CD4-positive, alpha-beta memory T cell (primary cell): Measurements from ENCODE around the gene TMEM40. TPM values are rescaled to one million over a fixed set of nuclear protein-coding genes. Genes with fewer than 3 reads are reported as not detected.

Experiments
- CTCF ChIA-PET: fragments of 350-600 bp; sonication (Branson Sonifier 250); formaldehyde crosslinking; loops from one replicate; lab custom pipeline; 2021; ENCODE audit warnings: inconsistent platforms; ENCODE audit not compliant: partially characterized antibody; lab: Charles Lee
- POLR2A ChIA-PET: fragments of 350-600 bp; sonication (Branson Sonifier 250); formaldehyde crosslinking; loops from one replicate; lab custom pipeline; 2021; ENCODE audit not compliant: partially characterized antibody; lab: Charles Lee
- DNase-seq, 5 donors: peaks; one replicate each; pipeline versions ENCODE4 v3.0.0 to v3.0.0-alpha.2; 2020 to 2022; ENCODE audit warnings: mixed read lengths in 1 of 5
- H3K27ac ChIP-seq: one replicate; pipeline ENCODE4 v1.7.0; 2013; ENCODE audit warnings: low read depth, low read length
- H3K27me3 ChIP-seq: 2 replicates; pipeline ENCODE4 v1.7.0; 2013; ENCODE audit warnings: mild to moderate bottlenecking, low read length, moderate library complexity; ENCODE audit not compliant: insufficient read depth
- H3K36me3 ChIP-seq: 2 replicates; pipeline ENCODE4 v1.7.0; 2013; ENCODE audit warnings: mild to moderate bottlenecking, low read length, moderate library complexity; ENCODE audit not compliant: insufficient read depth
- H3K4me1 ChIP-seq: 2 replicates; pipeline ENCODE4 v1.7.0; 2013; ENCODE audit warnings: mild to moderate bottlenecking, low read length, moderate library complexity; ENCODE audit not compliant: insufficient read depth
- H3K4me3 ChIP-seq, 2 donors: one replicate each; pipeline ENCODE4 v1.7.0; 2013; ENCODE audit warnings: low read length in 2 of 2, mild to moderate bottlenecking in 1 of 2
- H3K9me3 ChIP-seq, 2 donors: one replicate each; pipeline ENCODE4 v1.7.0; 2013; ENCODE audit warnings: low read length in 2 of 2, control low read depth in 1 of 2; ENCODE audit not compliant: control insufficient read depth in 1 of 2
- H3K27ac Mint-ChIP-seq, 7 donors: one replicate each; pipeline ENCODE4 v1.8.0; 2020 to 2021; ENCODE audit warnings: mixed read lengths in 7 of 7, mild to moderate bottlenecking in 6 of 7, inconsistent platforms in 3 of 7, moderate library complexity in 3 of 7
- H3K27me3 Mint-ChIP-seq, 2 donors: one replicate each; pipeline ENCODE4 v1.8.0; 2020 to 2021; ENCODE audit warnings: mixed read lengths in 2 of 2
- H3K36me3 Mint-ChIP-seq, 2 donors: one replicate each; pipeline ENCODE4 v1.8.0; 2020 to 2021; ENCODE audit warnings: mixed read lengths in 2 of 2, inconsistent platforms in 1 of 2, mild to moderate bottlenecking in 1 of 2
- H3K4me1 Mint-ChIP-seq, 4 donors: one replicate each; pipeline ENCODE4 v1.8.0; 2020 to 2021; ENCODE audit warnings: mixed read lengths in 4 of 4, mild to moderate bottlenecking in 1 of 4
- H3K4me3 Mint-ChIP-seq, 8 donors: one replicate each; pipeline ENCODE4 v1.8.0; 2020 to 2021; ENCODE audit warnings: mixed read lengths in 8 of 8, mild to moderate bottlenecking in 7 of 8, moderate library complexity in 6 of 8, inconsistent platforms in 3 of 8
- H3K9me3 Mint-ChIP-seq, 8 donors: one replicate each; pipeline ENCODE4 v1.8.0; 2020 to 2021; ENCODE audit warnings: mixed read lengths in 8 of 8, mild to moderate bottlenecking in 5 of 8, inconsistent platforms in 3 of 8, moderate library complexity in 1 of 8
- intact Hi-C: fragments of 100-400 bp; cut with micrococcal nuclease; formaldehyde crosslinking; loops from one replicate; pipeline ENCODE4 v1.15.1; 2023
- polyA plus RNA-seq, 2 donors: library from polyadenylated mRNA; unstranded; fragments of 300-500 nt; fragmentation: Illumina TruSeq; gene quantifications; one replicate each; pipeline ENCODE4 v1.2.3, GENCODE V29; 2021
- total RNA-seq, 2 experiments: library from RNA; stranded (reverse); gene quantifications; one replicate each; pipeline ENCODE4 v1.2.3, GENCODE V29; 2021

TMEM40 gene
- total and polyA plus RNA-seq, 4 experiments from 2014 or later: not detected

- H3K27me3 Mint-ChIP-seq: no peaks in the 10 kb centered on the region
- intact Hi-C loops: no loop called here
- POLR2A ChIA-PET: interaction anchor here (0.6 kb wide), 1 partner anchor 1881 kb away, joined by 3 read pairs; no protein-coding TSS in a partner anchor
These were observed 63.9 kb downstream of the TMEM40 start for GRCh38 chr3:12695112-12695511.

GRCh38 chr3:12692444-12692843 is 66.6 kb downstream of the TMEM40 start:
- H3K27me3 Mint-ChIP-seq: peaks cover 0 to 7% of the 10 kb centered on the region in 2 donors
- POLR2A ChIA-PET: no interaction called here
- no peaks in the 10 kb centered on the region for H3K4me1 Mint-ChIP-seq
- H3K9me3 Mint-ChIP-seq: no peaks in the 10 kb centered on the region
- no peak overlapping the region for H3K4me3 Mint-ChIP-seq
- no peak overlapping the region for H3K27ac ChIP-seq
- H3K27ac Mint-ChIP-seq: peak overlapping the region in 1 of 7 donors; percentile 46
- no peaks in the 10 kb centered on the region for H3K4me1 ChIP-seq
- intact Hi-C loops: no loop called here
- no peaks in the 10 kb centered on the region for H3K36me3 Mint-ChIP-seq
- H3K27me3 ChIP-seq: no peaks in the 10 kb centered on the region
- DNase-seq: no peak
- H3K4me3 ChIP-seq: no peak overlapping the region
- CTCF ChIA-PET: no interaction called here
- no peaks in the 10 kb centered on the region for H3K9me3 ChIP-seq
- no peaks in the 10 kb centered on the region for H3K36me3 ChIP-seq

More at GRCh38 chr3:12695112-12695511, 63.9 kb downstream of the TMEM40 start:
- H3K4me1 Mint-ChIP-seq: no peaks in the 10 kb centered on the region
- H3K27me3 ChIP-seq: no peaks in the 10 kb centered on the region
- no peak for DNase-seq
- no peaks in the 10 kb centered on the region for H3K9me3 ChIP-seq
- no peaks in the 10 kb centered on the region for H3K36me3 Mint-ChIP-seq
- no peak overlapping the region for H3K27ac Mint-ChIP-seq
- no peaks in the 10 kb centered on the region for H3K9me3 Mint-ChIP-seq
- H3K36me3 ChIP-seq: no peaks in the 10 kb centered on the region
- H3K4me3 Mint-ChIP-seq: no peak overlapping the region
- H3K27ac ChIP-seq: no peak overlapping the region
- H3K4me1 ChIP-seq: no peaks in the 10 kb centered on the region
- no peak overlapping the region for H3K4me3 ChIP-seq
- CTCF ChIA-PET: interaction anchor here (0.7 to 1.3 kb wide), 2 partner anchors 11 to 25 kb away, joined by 4 to 5 read pairs; no protein-coding TSS in a partner anchor

GRCh38 chr3:12689997-12690711 is 68.9 kb downstream of the TMEM40 start:
- Histone ChIP-seq H3K9me3 (no peaks in the 10 kb centered on the region), H3K27me3 (no peaks in the 10 kb centered on the region), H3K36me3 (no peaks in the 10 kb centered on the region), H3K4me1 (no peaks in the 10 kb centered on the region), H3K27ac (no peak overlapping the region), H3K4me3 (no peak overlapping the region)
- no peak for DNase-seq
- intact Hi-C loops: no loop called here
- Mint-ChIP-seq H3K27me3 (peaks cover 0 to 7% of the 10 kb centered on the region in 2 donors), H3K4me3 (no peak overlapping the region), H3K27ac (no peak overlapping the region), H3K9me3 (no peaks in the 10 kb centered on the region), H3K4me1 (no peaks in the 10 kb centered on the region), H3K36me3 (no peaks in the 10 kb centered on the region)
- ChIA-PET POLR2A (interaction anchor here (1.5 kb wide), 1 partner anchor 26 kb away, joined by 3 read pairs; the partner anchor contains the start of gene RAF1), CTCF (no interaction called here)

- ChIA-PET CTCF (no interaction called here), POLR2A (no interaction called here)
- no peaks in the 10 kb centered on the region for H3K4me1 Mint-ChIP-seq
- no peak for DNase-seq
- H3K27ac ChIP-seq: no peak overlapping the region
- H3K27me3 ChIP-seq: no peaks in the 10 kb centered on the region
- no peaks in the 10 kb centered on the region for H3K9me3 Mint-ChIP-seq
- H3K27me3 Mint-ChIP-seq: peaks cover 0 to 7% of the 10 kb centered on the region in 2 donors
- no peak overlapping the region for H3K4me3 ChIP-seq
- H3K36me3 Mint-ChIP-seq: no peaks in the 10 kb centered on the region
- H3K9me3 ChIP-seq: no peaks in the 10 kb centered on the region
- H3K4me1 ChIP-seq: no peaks in the 10 kb centered on the region
- intact Hi-C loops: no loop called here
- H3K36me3 ChIP-seq: no peaks in the 10 kb centered on the region
- H3K27ac Mint-ChIP-seq: no peak overlapping the region
- no peak overlapping the region for H3K4me3 Mint-ChIP-seq
These were observed 71.1 kb downstream of the TMEM40 start for GRCh38 chr3:12687948-12688347.

GRCh38 chr3:12686096-12686495 is 73.0 kb downstream of the TMEM40 start:
- intact Hi-C loops: no loop called here
- DNase-seq: no peak
- Histone ChIP-seq H3K4me3 (no peak overlapping the region), H3K9me3 (no peaks in the 10 kb centered on the region), H3K27me3 (no peaks in the 10 kb centered on the region), H3K4me1 (no peaks in the 10 kb centered on the region), H3K27ac (no peak overlapping the region), H3K36me3 (no peaks in the 10 kb centered on the region)
- Mint-ChIP-seq H3K27me3 (peaks cover 0 to 7% of the 10 kb centered on the region in 2 donors), H3K4me1 (no peaks in the 10 kb centered on the region), H3K36me3 (no peaks in the 10 kb centered on the region), H3K9me3 (no peaks in the 10 kb centered on the region), H3K27ac (no peak overlapping the region), H3K4me3 (no peak overlapping the region)
- ChIA-PET CTCF (no interaction called here), POLR2A (no interaction called here)

Other genes with a start within 250 kb of the TMEM40 start
- gene MKRN2OS, start 213.8 kb downstream of the TMEM40 start, total RNA-seq: not detected
- not detected for gene MKRN2OS, start 213.8 kb downstream of the TMEM40 start, polyA plus RNA-seq
- gene MKRN2, start 202.2 kb downstream of the TMEM40 start, total RNA-seq: 10 to 100 TPM; 31.7 to 32.0 TPM
- gene MKRN2, start 202.2 kb downstream of the TMEM40 start, polyA plus RNA-seq: 10 to 100 TPM; 43.0 to 60.3 TPM
- 100 to 1,000 TPM; 116 to 120 TPM for gene RAF1, start 95.1 kb downstream of the TMEM40 start, total RNA-seq
- 10 to 100 TPM; 54.1 to 74.0 TPM for gene RAF1, start 95.1 kb downstream of the TMEM40 start, polyA plus RNA-seq
- gene CAND2, start 37.4 kb upstream of the TMEM40 start, total RNA-seq: 1 to 10 TPM; 1.9 to 2.2 TPM
- 1 to 10 TPM; 2.2 to 2.3 TPM for gene CAND2, start 37.4 kb upstream of the TMEM40 start, polyA plus RNA-seq
- gene RPL32, start 82.3 kb upstream of the TMEM40 start, total RNA-seq: 1,000 to 10,000 TPM; 3,446 to 3,480 TPM
- gene RPL32, start 82.3 kb upstream of the TMEM40 start, polyA plus RNA-seq: 1,000 to 10,000 TPM; 2,040 to 3,234 TPM